K562 (cell line): ENCODE results near the gene KLK15. TPM values are rescaled to one million over a fixed set of nuclear protein-coding genes. Genes with fewer than 3 reads are reported as not detected.

ENCODE experiments used
- CC2D1A ChIP-seq: fragments of 450-650 bp; IDR thresholded peaks from 2 replicates; pipeline ENCODE4 v1.6.1; 2017; ENCODE audit warnings: mild to moderate bottlenecking
- E2F3 ChIP-seq: fragments of 250-450 bp; sonication (Bioruptor Pico); IDR thresholded peaks from 2 replicates; pipeline ENCODE4 v1.4.0; 2020; ENCODE audit warnings: mild to moderate bottlenecking
- EZH2 ChIP-seq: IDR thresholded peaks from 2 replicates; pipeline ENCODE4 v1.6.1; 2012; ENCODE audit warnings: low read depth, mild to moderate bottlenecking, inconsistent platforms, low read length, borderline replicate concordance
- FOXK2 ChIP-seq, 2 experiments: fragments of 450-650 bp; IDR thresholded peaks in 1 of 2; conservative IDR thresholded peaks in 1 of 2; 2 replicates each; pipeline ENCODE4 v1.6.1; 2016; ENCODE audit warnings: low read depth in 2 of 2, mild to moderate bottlenecking in 1 of 2
- GATAD2A ChIP-seq: fragments of 450-650 bp; IDR thresholded peaks from 2 replicates; pipeline ENCODE4 v1.6.1; 2017
- HMG20B ChIP-seq: fragments of 250-450 bp; sonication (Bioruptor Pico); IDR thresholded peaks from 2 replicates; pipeline ENCODE4 v1.5.0; 2021; ENCODE audit warnings: mild to moderate bottlenecking
- LARP7 ChIP-seq: fragments of 450-650 bp; IDR thresholded peaks from 2 replicates; pipeline ENCODE4 v1.6.1; 2016
- MYC ChIP-seq, 2 experiments: fragments of 250-450 bp in 1 of 2; sonication (Bioruptor Pico) in 1 of 2; IDR thresholded peaks; 2 replicates each; pipeline versions ENCODE4 v1.5.1 to v1.6.1; 2012 to 2021; ENCODE audit warnings: low read depth in 2 of 2, borderline replicate concordance in 1 of 2, improper control_type of control experiment in 1 of 2, low read length in 1 of 2, mild to moderate bottlenecking in 1 of 2, moderate library complexity in 1 of 2
- NFIC ChIP-seq: fragments of 450-650 bp; IDR thresholded peaks from 2 replicates; pipeline ENCODE4 v1.6.1; 2017; ENCODE audit warnings: mild to moderate bottlenecking, inconsistent platforms
- OTX1 ChIP-seq: fragments of 450-650 bp; formaldehyde crosslinking; IDR thresholded peaks from 2 replicates; pipeline ENCODE4 v1.4.0; 2022; ENCODE audit warnings: mild to moderate bottlenecking
- POLR2A ChIP-seq: fragments of 450-650 bp; conservative IDR thresholded peaks from 2 replicates; pipeline ENCODE4 v1.6.1; 2016
- POLR2G ChIP-seq: fragments of 200-400 bp; formaldehyde crosslinking; IDR thresholded peaks from 2 replicates; pipeline ENCODE4 v1.6.1; 2017; ENCODE audit warnings: low read depth, mild to moderate bottlenecking, antibody characterized with exemption, low read length, moderate library complexity
- RCOR1 ChIP-seq, 2 experiments: IDR thresholded peaks; 2 replicates each; pipeline ENCODE4 v1.6.1; 2012; ENCODE audit warnings: low read depth in 2 of 2, low read length in 2 of 2, borderline replicate concordance in 1 of 2, improper control_type of control experiment in 1 of 2
- SMAD1 ChIP-seq: fragments of 150-350 bp; IDR thresholded peaks from 2 replicates; pipeline ENCODE4 v1.6.1; 2014; ENCODE audit warnings: low read length, low read depth; ENCODE audit not compliant: partially characterized antibody
- SMARCC2 ChIP-seq: fragments of 450-650 bp; IDR thresholded peaks from 2 replicates; pipeline ENCODE4 v1.6.1; 2017; ENCODE audit warnings: antibody characterized with exemption, moderate library complexity, mild to moderate bottlenecking, low read depth
- TAF1 ChIP-seq: IDR thresholded peaks from 2 replicates; pipeline ENCODE4 v1.6.1; 2011; ENCODE audit warnings: mild to moderate bottlenecking, low read length, moderate library complexity; ENCODE audit not compliant: insufficient read depth, control insufficient read depth, severe bottlenecking; ENCODE audit errors: extremely low read depth
- TRIM24 ChIP-seq, 2 experiments: fragments of 450-650 bp; IDR thresholded peaks; 2 replicates each; pipeline ENCODE4 v1.6.1; 2016
- ZNF282 ChIP-seq: sonication (generic); formaldehyde crosslinking; IDR thresholded peaks from 2 replicates; pipeline ENCODE4 v1.8.1; 2023; ENCODE audit warnings: missing genetic modification reagents
- ZNF707 ChIP-seq: fragments of 250-450 bp; sonication (Bioruptor Pico); conservative IDR thresholded peaks from 2 replicates; pipeline ENCODE4 v1.8.0; 2022; ENCODE audit warnings: inconsistent platforms, mild to moderate bottlenecking, moderate library complexity
- polyA plus RNA-seq, 8 experiments: library from polyadenylated mRNA; depleted of rRNA in 4 of 8; stranded (reverse) in 5 of 8; unstranded in 3 of 8; fragments of >200 nt; fragmentation: Nextera tagmentation in 2 of 8; fragmentation: Illumina TruSeq in 1 of 8; extraction: Ambion mirVana in 2 of 8; extraction: Trizol in 1 of 8; gene quantifications; 2 replicates each; pipeline versions ENCODE4 v1.2.1 to v1.2.3, GENCODE V29; 2011 to 2014; ENCODE audit warnings: inconsistent platforms in 1 of 8, missing spikeins in 1 of 8
- total RNA-seq, 7 experiments: library from RNA; depleted of rRNA in 6 of 7; stranded (reverse); fragments of >200 nt in 6 of 7; fragmentation: Illumina TruSeq in 2 of 7; extraction: Trizol in 2 of 7; gene quantifications; 2 replicates each; pipeline versions ENCODE4 v1.2.1 to v1.2.3, GENCODE V29; 2011 to 2021; ENCODE audit warnings: low replicate concordance in 1 of 7
- TF ChIP-seq, protein P1 (sequence below): sonication (generic); formaldehyde crosslinking; IDR thresholded peaks from 2 replicates; pipeline ENCODE4 v1.8.1; 2023; ENCODE audit warnings: mild to moderate bottlenecking, missing genetic modification reagents
- TF ChIP-seq, protein P2 (sequence below): fragments of 450-650 bp; formaldehyde crosslinking; IDR thresholded peaks from 2 replicates; pipeline ENCODE4 v1.4.0; 2022; ENCODE audit warnings: missing genetic modification characterization
- TF ChIP-seq, protein P3 (sequence below): fragments of 450-650 bp; IDR thresholded peaks from 2 replicates; pipeline ENCODE4 v1.6.1; 2018; ENCODE audit warnings: mild to moderate bottlenecking, low read depth; ENCODE audit not compliant: partially characterized antibody
- TF ChIP-seq, protein P4 (sequence below): fragments of 450-650 bp; formaldehyde crosslinking; IDR thresholded peaks from 2 replicates; pipeline ENCODE4 v1.4.0; 2020; ENCODE audit warnings: mild to moderate bottlenecking, moderate library complexity

The KLK15 gene
- total and polyA plus RNA-seq, 9 of the 15 experiments (the other 6 are each of a cell fraction or from before 2014, with no cell fraction given), result not detected

DNA sequence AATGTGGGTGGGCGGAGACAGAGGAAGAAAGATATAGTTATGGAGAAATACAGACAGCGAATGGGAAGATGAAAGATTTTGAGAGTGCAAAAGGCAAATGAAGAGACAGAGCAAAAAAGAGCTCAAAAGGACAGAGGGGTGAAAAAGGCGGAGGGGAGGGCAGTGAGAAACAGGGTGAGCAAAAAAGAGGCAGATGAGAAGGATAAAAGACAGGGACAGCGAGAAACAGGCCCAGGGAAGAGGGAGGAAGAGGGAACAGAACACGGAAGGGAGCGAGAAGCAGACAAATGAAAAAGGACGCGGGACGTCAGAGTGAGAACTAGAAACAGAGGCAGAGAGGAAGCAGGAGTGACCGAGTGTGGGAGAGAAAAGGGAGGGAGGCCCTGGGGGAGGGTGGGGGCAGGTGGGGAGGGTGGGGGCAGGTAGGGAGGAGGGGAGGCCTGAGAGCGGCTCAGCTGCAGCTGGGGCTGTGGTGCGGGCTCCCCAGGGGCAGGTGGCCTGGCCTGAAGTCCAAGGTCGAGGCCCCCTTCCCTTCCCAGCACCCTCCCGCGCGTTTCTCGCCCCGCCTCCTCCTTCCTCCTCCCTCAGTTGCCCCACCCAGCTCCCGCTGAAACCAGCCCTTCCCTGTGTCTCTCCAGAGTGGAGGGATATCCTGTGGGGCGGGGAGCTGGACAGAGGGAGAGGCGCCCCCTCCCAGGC lies 12.7 kb downstream of the KLK15 start (continued):
- TF ChIP-seq RCOR1 (IDR thresholded peaks at IDR 0.05; ENCODE audit: borderline replicate concordance in 1 of 2, low read depth in 2 of 2, low read length in 2 of 2) (peak in 1 of 2 experiments; percentile 16; a peak in 1 of 4 replicates), LARP7 (peak; percentile 71; the same call in 1 of the 2 replicates), ZNF282 (CRISPR knock-in tag) (no peak), E2F3 (CRISPR knock-in tag) (no peak), HMG20B (CRISPR knock-in tag) (no peak), SMAD1 (no peak), FOXK2 (conservative IDR thresholded peaks at IDR 0.05 in 1 of 2, IDR thresholded peaks at IDR 0.05 in 1 of 2; ENCODE audit: low read depth in 2 of 2) (0 out of 4 replicates have a peak, but pooled peaks of 1 of the 2 experiments have one; percentile 13), NFIC (no peak), ZNF707 (no peak), GATAD2A (no peak; the same call in 1 of the 2 replicates), TAF1 (no peak), MYC (IDR thresholded peaks at IDR 0.05; ENCODE audit: low read depth, low read length) (peak; percentile 26; the same call in 1 of the 2 replicates), MYC (CRISPR knock-in tag; IDR thresholded peaks at IDR 0.05; ENCODE audit: borderline replicate concordance, low read depth) (no peak), OTX1 (peak; percentile 51; the same call in 1 of the 2 replicates), TRIM24 (IDR thresholded peaks at IDR 0.05) (0 out of 4 replicates have a peak, but pooled peaks have one; percentile 8 to 10), SMARCC2 (no peak), EZH2 (no peak), POLR2G (peak; percentile 63), POLR2A (0 out of 2 replicates have a peak, but pooled peaks have one; percentile 37), CC2D1A (peak; percentile 20; the same call in 1 of the 2 replicates)
- TF ChIP-seq, protein P1, sequence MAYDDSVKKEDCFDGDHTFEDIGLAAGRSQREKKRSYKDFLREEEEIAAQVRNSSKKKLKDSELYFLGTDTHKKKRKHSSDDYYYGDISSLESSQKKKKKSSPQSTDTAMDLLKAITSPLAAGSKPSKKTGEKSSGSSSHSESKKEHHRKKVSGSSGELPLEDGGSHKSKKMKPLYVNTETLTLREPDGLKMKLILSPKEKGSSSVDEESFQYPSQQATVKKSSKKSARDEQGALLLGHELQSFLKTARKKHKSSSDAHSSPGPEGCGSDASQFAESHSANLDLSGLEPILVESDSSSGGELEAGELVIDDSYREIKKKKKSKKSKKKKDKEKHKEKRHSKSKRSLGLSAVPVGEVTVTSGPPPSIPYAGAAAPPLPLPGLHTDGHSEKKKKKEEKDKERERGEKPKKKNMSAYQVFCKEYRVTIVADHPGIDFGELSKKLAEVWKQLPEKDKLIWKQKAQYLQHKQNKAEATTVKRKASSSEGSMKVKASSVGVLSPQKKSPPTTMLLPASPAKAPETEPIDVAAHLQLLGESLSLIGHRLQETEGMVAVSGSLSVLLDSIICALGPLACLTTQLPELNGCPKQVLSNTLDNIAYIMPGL (CRISPR knock-in tag), result no peak
- TF ChIP-seq, protein P2, sequence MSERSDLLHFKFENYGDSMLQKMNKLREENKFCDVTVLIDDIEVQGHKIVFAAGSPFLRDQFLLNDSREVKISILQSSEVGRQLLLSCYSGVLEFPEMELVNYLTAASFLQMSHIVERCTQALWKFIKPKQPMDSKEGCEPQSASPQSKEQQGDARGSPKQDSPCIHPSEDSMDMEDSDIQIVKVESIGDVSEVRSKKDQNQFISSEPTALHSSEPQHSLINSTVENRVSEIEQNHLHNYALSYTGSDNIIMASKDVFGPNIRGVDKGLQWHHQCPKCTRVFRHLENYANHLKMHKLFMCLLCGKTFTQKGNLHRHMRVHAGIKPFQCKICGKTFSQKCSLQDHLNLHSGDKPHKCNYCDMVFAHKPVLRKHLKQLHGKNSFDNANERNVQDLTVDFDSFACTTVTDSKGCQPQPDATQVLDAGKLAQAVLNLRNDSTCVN, result peak; percentile 91; the same call in 1 of the 2 replicates
- TF ChIP-seq, protein P3, sequence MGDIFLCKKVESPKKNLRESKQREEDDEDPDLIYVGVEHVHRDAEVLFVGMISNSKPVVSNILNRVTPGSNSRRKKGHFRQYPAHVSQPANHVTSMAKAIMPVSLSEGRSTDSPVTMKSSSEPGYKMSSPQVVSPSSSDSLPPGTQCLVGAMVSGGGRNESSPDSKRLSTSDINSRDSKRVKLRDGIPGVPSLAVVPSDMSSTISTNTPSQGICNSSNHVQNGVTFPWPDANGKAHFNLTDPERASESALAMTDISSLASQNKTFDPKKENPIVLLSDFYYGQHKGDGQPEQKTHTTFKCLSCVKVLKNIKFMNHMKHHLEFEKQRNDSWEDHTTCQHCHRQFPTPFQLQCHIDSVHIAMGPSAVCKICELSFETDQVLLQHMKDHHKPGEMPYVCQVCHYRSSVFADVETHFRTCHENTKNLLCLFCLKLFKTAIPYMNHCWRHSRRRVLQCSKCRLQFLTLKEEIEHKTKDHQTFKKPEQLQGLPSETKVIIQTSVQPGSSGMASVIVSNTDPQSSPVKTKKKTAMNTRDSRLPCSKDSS, result no peak
- TF ChIP-seq, protein P4, sequence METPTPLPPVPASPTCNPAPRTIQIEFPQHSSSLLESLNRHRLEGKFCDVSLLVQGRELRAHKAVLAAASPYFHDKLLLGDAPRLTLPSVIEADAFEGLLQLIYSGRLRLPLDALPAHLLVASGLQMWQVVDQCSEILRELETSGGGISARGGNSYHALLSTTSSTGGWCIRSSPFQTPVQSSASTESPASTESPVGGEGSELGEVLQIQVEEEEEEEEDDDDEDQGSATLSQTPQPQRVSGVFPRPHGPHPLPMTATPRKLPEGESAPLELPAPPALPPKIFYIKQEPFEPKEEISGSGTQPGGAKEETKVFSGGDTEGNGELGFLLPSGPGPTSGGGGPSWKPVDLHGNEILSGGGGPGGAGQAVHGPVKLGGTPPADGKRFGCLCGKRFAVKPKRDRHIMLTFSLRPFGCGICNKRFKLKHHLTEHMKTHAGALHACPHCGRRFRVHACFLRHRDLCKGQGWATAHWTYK (CRISPR knock-in tag), result no peak
